Measurements from ENCODE around the gene GC.
"Not testable (repeated sequence)": the region's sequence is repeated elsewhere in the genome, so short reads cannot be mapped to it uniquely, and the experiment has no call there.

GC gene

DNA sequence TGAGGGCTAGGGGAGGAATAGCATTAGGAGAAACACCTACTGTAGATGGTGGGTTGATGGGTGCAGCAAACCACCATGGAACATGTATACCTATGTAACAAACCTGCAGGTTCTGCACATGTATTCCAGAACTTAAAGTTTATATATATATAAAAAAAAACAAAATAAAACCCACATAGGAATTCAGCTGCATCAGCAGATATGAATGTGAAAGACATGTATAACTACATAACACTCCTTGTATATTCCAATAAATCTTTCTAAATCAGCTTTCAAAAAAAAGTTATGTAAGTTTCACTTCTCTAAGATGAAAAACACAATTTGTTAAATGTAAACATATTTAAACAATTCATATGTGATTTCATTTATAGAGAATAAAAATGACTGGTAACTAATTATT is 6.0 kb downstream of the GC start:
- Mint-ChIP-seq H3K4me3 (no peak overlapping the region), H3K36me3 (ENCODE audit: low read depth) (no peaks in the 10 kb centered on the region), H3K27me3 (peaks cover 5% of the 10 kb centered on the region), H3K4me1 (no peaks in the 10 kb centered on the region), H3K27ac (no peak overlapping the region), H3K9me3 (no peaks in the 10 kb centered on the region)
- DNase-seq (no peak), ATAC-seq (no peak)

DNA sequence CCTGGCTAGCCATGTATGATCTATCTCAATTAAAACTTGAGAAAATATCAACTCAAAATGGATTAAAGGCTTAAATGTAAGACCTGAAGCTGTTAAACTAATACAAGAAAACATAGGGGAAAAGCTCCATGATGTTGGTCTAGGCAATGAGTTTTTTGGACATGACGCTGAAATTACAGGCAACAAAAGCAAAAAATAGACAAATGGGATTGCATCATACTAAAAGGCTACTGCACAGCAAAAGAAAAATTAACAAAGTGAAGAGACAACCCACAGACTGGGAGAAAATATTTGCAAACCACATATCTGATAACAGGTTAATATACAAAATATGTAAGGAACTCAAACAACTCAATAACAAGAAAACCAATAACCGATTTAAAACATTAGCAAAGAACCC is 8.4 kb downstream of the GC start:
- DNase-seq (no peak), ATAC-seq (no peak)
- Mint-ChIP-seq H3K4me3 (no peak overlapping the region), H3K9me3 (no peaks in the 10 kb centered on the region), H3K4me1 (no peaks in the 10 kb centered on the region), H3K27ac (no peak overlapping the region), H3K36me3 (ENCODE audit: low read depth) (no peaks in the 10 kb centered on the region), H3K27me3 (peaks cover 8% of the 10 kb centered on the region)

DNA sequence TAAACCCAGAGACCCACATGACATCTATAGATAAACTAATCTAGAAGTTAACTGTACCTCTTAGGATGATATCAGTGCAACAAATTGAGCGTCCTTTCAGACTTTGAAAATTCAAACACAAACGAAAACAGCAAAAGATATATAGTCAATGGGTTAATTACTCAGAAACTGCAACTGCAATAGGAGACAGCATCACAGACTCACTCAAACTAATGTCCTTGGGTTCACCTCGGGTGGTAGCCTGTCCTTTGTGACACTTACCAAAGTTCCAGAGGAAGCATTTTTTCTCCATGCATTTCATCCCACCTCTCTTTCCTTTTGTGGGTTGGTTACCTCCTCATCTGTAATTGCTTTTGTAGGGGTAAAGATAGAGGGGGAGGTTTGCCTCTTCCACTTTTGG is 9.7 kb downstream of the GC start:
- ATAC-seq = no peak
- Mint-ChIP-seq H3K36me3 (ENCODE audit: low read depth) (no peaks in the 10 kb centered on the region), H3K4me3 (no peak overlapping the region), H3K27me3 (peaks cover 8% of the 10 kb centered on the region), H3K27ac (no peak overlapping the region), H3K9me3 (no peaks in the 10 kb centered on the region), H3K4me1 (no peaks in the 10 kb centered on the region)
- DNase-seq = no peak

DNA sequence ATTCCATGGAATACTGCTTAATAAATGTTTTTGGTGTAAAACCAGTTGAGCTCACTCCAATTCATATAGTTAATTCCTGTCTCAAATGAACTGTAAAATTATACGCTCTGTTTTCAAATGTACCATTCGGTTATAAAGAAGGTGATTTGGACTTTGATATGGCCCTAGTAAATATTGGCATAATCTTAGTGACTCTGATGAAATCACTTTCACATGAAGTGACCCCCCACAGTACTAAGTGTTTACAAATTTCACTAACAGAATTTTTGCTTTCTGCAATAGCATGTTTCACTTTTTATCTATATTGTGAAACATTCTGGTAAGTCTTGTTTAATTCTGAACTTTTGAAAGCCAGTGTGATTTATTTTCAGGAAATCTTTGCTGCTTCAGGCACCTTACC is 10.9 kb downstream of the GC start:
- no peaks in the 10 kb centered on the region for H3K4me1 Mint-ChIP-seq
- H3K27ac Mint-ChIP-seq = no peak overlapping the region
- no peaks in the 10 kb centered on the region for H3K9me3 Mint-ChIP-seq
- no peaks in the 10 kb centered on the region for H3K36me3 Mint-ChIP-seq (ENCODE audit: low read depth)
- peaks cover 8% of the 10 kb centered on the region for H3K27me3 Mint-ChIP-seq
- H3K4me3 Mint-ChIP-seq = no peak overlapping the region
- DNase-seq (no peak), ATAC-seq (no peak)

DNA sequence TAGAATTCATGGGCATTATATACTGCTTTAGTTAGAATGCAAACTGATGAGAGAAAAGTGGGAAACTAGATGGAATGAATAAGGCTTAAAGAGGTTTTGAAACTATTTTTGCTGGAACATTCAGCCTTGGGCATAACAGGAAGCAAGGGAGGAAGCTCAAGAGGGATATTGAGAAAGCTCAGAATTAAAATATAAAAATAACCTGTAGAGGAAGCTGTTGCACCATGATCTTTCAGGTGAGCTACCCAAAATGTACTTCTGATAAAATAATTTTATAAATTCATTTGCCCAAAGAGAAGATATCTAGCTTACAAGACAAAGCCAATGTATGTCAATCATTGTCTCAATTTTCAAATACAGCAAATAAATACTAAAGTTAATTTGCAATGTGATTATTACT is 11.3 kb downstream of the GC start:
- Mint-ChIP-seq H3K36me3 (ENCODE audit: low read depth) (no peaks in the 10 kb centered on the region), H3K9me3 (no peaks in the 10 kb centered on the region), H3K4me1 (no peaks in the 10 kb centered on the region), H3K27ac (no peak overlapping the region), H3K4me3 (no peak overlapping the region), H3K27me3 (peaks cover 8% of the 10 kb centered on the region)
- no peak for DNase-seq
- ATAC-seq = no peak

DNA sequence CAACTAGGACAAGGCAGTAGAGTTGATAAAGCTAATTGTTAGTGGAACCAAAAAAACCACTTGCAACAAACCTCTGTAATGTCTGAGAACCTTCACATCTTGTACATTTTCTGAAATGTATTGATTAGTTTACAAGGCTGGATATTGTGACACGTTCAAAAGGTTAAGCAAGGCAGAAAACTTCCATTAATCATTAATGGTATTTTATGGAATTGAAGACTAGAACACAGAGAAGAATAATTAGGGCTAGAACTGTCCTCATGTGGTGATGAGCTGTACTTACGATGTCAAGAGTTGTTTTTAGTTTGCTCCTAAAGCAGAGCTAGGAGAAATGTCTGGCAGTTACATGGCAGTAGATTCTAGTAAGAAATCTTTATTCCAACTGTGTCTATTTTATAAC is 12.3 kb downstream of the GC start:
- DNase-seq (no peak), ATAC-seq (no peak)
- H3K4me3 Mint-ChIP-seq = no peak overlapping the region
- no peaks in the 10 kb centered on the region for H3K4me1 Mint-ChIP-seq
- H3K27me3 Mint-ChIP-seq = peaks cover 8% of the 10 kb centered on the region
- H3K27ac Mint-ChIP-seq = no peak overlapping the region
- H3K9me3 Mint-ChIP-seq = no peaks in the 10 kb centered on the region
- no peaks in the 10 kb centered on the region for H3K36me3 Mint-ChIP-seq (ENCODE audit: low read depth)

DNA sequence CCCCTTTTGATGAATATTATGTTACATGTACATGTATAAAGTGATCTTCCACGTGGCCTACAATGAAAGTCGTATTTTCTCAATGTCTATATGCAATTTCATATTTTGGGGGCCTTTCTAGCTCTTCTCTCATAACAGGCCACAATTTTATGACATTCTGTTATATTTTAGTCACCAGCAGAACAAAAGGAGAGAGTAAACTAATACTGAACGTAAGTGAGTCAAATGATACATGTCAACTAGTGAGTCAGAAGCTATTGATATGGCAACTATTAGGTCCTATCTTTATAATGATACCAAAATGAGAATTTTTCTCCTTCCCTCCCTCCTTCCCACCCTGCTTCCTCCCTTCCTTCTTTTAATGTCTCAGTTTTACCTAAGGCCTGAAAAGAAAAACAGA is 14.4 kb downstream of the GC start:
- H3K9me3 Mint-ChIP-seq = no peaks in the 10 kb centered on the region
- no peaks in the 10 kb centered on the region for H3K36me3 Mint-ChIP-seq (ENCODE audit: low read depth)
- no peak overlapping the region for H3K27ac Mint-ChIP-seq
- DNase-seq (no peak), ATAC-seq (no peak)
- no peak overlapping the region for H3K4me3 Mint-ChIP-seq
- peaks cover 4% of the 10 kb centered on the region for H3K27me3 Mint-ChIP-seq
- no peaks in the 10 kb centered on the region for H3K4me1 Mint-ChIP-seq

DNA sequence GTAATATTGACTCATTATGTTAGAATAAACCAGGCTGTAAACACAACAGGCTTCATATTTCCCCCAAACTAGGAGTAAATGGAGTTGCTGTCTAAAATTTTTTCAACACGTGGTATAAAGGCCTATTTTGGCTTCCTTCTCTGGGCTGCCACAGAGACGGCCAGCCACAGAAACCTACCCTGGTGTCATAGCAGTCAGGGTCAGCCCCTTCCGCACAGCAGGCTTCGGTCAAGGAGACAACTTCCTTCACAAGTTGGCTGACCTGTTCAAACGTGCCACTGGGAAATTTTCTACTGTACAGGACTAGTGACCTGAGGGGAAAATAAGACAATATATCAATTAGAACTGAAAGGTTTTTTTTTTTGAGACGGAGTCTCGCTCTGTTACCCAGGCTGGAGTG is 15.8 kb downstream of the GC start:
- H3K9me3 Mint-ChIP-seq = no peaks in the 10 kb centered on the region
- H3K27ac Mint-ChIP-seq = no peak overlapping the region
- no peaks in the 10 kb centered on the region for H3K4me1 Mint-ChIP-seq
- no peak overlapping the region for H3K4me3 Mint-ChIP-seq
- DNase-seq (no peak), ATAC-seq (no peak)
- peaks cover 4% of the 10 kb centered on the region for H3K27me3 Mint-ChIP-seq
- no peaks in the 10 kb centered on the region for H3K36me3 Mint-ChIP-seq (ENCODE audit: low read depth)

DNA sequence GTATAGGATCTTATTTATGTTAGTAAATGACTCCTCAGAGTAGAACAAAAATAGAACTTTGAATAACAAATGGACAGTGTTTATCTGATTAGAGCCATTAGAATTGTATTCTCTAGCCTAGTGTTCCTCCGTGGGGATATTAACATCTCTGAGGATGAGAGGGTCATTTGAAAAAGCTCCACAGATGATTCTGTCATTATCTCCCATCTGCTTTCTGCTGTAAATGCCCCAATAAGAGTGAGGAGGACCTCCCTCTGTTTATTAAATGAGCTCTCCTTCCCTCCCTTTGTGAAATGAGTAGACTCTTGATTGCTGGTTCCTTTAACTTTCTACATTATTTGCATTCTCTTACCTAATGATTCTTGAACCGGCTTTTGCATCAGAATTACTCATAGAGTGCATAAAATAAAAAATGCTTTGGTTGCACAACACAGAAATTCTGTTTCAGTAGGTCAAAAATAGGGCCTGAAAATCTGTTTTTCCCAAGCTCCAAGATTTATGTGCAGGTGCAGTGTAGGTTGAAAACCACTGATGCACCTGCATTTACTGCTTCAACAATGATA is 18.0 kb downstream of the GC start:
- Mint-ChIP-seq H3K4me1 (no peaks in the 10 kb centered on the region), H3K4me3 (no peak overlapping the region), H3K27ac (no peak overlapping the region), H3K36me3 (ENCODE audit: low read depth) (no peaks in the 10 kb centered on the region), H3K27me3 (no peaks in the 10 kb centered on the region), H3K9me3 (no peaks in the 10 kb centered on the region)
- DNase-seq (no peak), ATAC-seq (no peak)

DNA sequence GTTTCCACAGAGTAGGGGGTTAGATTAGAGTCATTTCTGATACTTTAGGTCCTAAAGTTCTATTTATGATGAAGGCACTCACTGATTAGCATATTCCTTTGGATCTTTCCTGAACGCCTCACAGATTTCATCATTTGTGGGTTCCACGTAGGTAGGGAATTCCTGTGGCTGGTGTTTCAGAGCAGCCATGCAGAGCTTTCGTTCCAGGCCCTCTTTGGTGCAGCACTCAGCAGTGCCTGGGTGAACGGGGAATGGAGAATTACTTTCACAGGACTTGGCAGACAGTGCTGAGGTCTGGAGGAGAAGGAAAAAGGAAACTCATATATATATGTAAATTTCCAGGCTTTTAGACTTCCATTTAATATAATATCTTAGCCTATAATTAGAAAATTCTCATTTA is 18.5 kb downstream of the GC start:
- Mint-ChIP-seq H3K27ac (no peak overlapping the region), H3K9me3 (no peaks in the 10 kb centered on the region), H3K4me1 (no peaks in the 10 kb centered on the region), H3K36me3 (ENCODE audit: low read depth) (no peaks in the 10 kb centered on the region), H3K27me3 (peaks cover 2% of the 10 kb centered on the region), H3K4me3 (no peak overlapping the region)
- DNase-seq (no peak), ATAC-seq (no peak)

DNA sequence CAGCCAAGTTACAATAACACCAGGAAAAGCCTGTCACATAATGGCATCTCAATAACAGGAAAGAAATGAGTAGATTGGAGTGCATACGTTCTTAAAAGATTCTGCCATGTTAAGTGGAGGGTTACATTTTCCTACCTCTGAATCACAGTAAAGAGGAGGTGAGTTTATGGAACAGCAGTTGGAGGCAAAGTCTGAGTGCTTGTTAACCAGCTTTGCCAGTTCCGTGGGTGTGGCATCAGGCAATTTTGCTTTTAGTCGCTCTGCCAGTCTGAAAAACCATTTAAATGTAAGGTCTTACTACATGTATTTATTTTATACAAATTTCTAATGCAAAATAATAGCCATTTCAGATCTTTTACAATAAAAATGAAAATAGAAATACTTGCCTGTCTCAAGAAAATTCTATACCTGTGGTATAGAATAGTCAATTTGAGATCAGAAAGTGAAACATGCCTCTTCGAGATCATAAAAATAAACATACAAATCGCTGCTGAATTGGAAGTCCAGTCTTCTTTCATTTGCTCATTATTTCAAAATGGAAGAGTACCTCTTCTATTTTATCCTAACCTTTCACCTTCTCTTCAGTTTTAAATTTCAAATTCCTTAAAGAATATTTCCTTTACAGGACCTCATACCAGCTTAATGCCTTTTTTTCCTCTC is 31.4 kb downstream of the GC start:
- DNase-seq (no peak), ATAC-seq (no peak)
- Mint-ChIP-seq H3K27me3 (no peaks in the 10 kb centered on the region), H3K9me3 (no peaks in the 10 kb centered on the region), H3K36me3 (ENCODE audit: low read depth) (no peaks in the 10 kb centered on the region), H3K4me1 (no peaks in the 10 kb centered on the region), H3K4me3 (no peak overlapping the region), H3K27ac (no peak overlapping the region)

DNA sequence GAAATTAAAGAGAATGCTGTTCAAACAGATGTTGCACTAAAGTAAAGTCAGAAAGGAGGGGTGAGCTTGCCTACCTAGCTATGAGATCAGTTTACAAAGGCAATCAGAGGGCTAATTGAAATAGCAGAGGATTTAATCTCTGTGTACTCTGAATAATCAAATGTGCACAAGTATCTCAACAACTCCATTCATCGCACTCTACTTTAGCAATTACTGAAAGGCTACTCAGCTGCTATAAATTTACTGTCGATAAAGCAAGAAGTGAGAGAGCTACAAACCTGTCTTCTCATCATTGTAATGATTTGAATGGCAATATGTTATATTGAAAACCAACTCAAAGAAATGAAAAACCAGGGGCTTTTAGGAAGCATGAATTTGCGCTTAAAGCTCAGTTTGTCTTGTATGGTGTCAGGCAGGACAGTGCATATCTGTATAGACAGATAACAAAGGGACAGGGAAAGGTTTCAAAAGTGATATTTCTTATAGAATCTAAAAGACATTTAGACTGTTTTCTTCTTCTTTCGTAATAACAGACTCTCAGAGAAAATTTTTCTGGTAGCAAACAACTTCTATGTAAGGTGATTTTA is 34.8 kb downstream of the GC start:
- Mint-ChIP-seq H3K9me3 (no peaks in the 10 kb centered on the region), H3K4me1 (no peaks in the 10 kb centered on the region), H3K27ac (no peak overlapping the region), H3K27me3 (peaks cover 3% of the 10 kb centered on the region), H3K36me3 (ENCODE audit: low read depth) (no peaks in the 10 kb centered on the region), H3K4me3 (no peak overlapping the region)
- DNase-seq = no peak
- no peak for ATAC-seq

DNA sequence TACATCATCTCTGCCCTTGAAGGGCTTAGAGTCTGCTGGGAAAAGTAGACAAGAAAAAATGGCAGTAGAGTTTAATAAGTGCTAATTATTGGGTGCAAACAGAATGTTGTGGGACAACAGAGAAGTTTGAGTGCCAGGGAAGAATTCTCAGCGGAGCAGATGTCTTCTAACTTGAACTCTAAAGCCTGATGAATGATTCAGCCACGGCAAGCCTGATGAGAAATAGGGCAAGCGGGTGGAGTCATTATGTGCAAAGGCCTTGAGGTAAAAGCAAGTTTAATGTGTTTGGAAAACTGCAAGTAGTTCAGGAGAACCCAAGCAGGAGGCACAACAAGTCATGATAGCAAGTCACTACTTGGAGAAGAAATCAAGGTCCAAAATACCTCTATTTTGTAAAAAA is 37.5 kb downstream of the GC start:
- Mint-ChIP-seq H3K27ac (no peak overlapping the region), H3K4me3 (no peak overlapping the region), H3K4me1 (no peaks in the 10 kb centered on the region), H3K27me3 (peaks cover 3% of the 10 kb centered on the region), H3K9me3 (no peaks in the 10 kb centered on the region), H3K36me3 (ENCODE audit: low read depth) (no peaks in the 10 kb centered on the region)
- ATAC-seq = no peak
- no peak for DNase-seq

DNA sequence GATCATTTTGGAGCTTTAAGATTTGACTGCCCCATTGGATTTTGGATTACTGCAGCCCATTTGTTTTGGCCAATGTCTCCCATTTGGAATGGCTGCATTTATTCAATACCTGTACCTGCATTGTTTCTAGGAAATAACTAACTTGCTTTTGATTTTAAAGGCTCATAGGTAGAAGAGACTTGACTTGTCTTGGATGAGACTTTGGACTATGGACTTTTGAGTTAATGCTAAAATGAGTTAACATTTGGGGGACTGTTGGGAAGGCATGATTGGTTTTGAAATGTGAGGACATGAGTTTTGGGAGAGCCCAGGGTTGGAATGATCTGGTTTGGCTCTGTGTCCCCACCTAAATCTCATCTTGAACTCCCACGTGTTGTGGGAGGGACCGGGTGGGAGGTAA is 45.1 kb downstream of the GC start:
- not testable (repeated sequence) for H3K27ac Mint-ChIP-seq; H3K4me3 Mint-ChIP-seq; ATAC-seq; H3K36me3 Mint-ChIP-seq (ENCODE audit: low read depth); DNase-seq; H3K27me3 Mint-ChIP-seq; H3K4me1 Mint-ChIP-seq
- H3K9me3 Mint-ChIP-seq = peaks cover 15% of the 10 kb centered on the region

DNA sequence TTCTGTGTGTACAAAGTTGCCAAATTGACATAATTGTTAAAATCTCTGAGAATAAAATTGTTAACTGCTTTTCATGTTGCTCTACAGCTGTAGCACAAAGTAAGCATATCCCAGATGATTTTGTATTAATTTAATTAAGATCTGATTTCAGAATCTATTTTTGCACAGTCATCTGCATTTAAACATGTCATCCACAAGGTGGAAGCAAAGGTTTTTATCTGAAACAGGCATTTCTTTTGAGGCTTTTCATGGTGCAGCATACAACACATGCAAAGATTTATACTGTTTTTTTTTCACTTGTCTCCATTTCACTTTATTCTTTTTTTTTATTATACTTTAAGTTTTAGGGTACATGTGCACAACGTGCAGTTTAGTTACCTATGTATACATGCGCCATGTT is 51.2 kb downstream of the GC start:
- Mint-ChIP-seq H3K9me3 (peaks cover 7% of the 10 kb centered on the region), H3K36me3 (ENCODE audit: low read depth) (no peaks in the 10 kb centered on the region), H3K4me1 (no peaks in the 10 kb centered on the region), H3K4me3 (no peak overlapping the region), H3K27me3 (peaks cover under 1% of the 10 kb centered on the region), H3K27ac (no peak overlapping the region)
- ATAC-seq (no peak), DNase-seq (no peak)

DNA sequence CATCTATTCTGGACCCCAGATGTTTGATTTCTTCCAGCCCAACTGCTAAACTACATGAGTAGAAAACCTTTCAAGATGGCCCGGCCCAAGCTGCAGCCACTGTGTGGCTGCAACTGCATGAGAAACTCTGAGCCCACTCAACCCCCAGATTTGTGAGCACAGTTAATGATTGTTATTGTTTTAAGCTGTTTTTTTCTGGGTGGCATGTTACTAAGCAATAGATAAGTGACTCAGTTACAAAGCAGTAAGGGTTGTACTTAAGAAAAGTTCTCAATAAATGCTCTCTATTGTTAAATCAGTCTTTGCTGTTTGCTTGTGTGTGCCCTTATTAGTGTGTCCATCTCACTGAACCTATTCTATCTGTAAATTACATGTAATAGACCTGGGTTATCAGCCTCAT is 51.8 kb downstream of the GC start:
- no peaks in the 10 kb centered on the region for H3K36me3 Mint-ChIP-seq (ENCODE audit: low read depth)
- ATAC-seq (no peak), DNase-seq (no peak)
- no peak overlapping the region for H3K4me3 Mint-ChIP-seq
- peaks cover 1% of the 10 kb centered on the region for H3K9me3 Mint-ChIP-seq
- H3K4me1 Mint-ChIP-seq = no peaks in the 10 kb centered on the region
- no peak overlapping the region for H3K27ac Mint-ChIP-seq
- H3K27me3 Mint-ChIP-seq = peaks cover 2% of the 10 kb centered on the region
